ENCODE data around the gene SCAF1. TPM values are rescaled to one million over a fixed set of nuclear protein-coding genes. Genes with fewer than 3 reads are reported as not detected.

SCAF1 gene
- total RNA-seq, 1 donor, result 8.9 TPM

GRCh38 chr19:49665351-49666119 lies 23.5 kb downstream of the SCAF1 start, which contains the start of the genes BCL2L12 and IRF3:
Gene BCL2L12, plus strand, starts transcription at chr19:49665933. Its CDS starts 760 bp downstream, at chr19:49666693.
Gene IRF3, minus strand, starts transcription at chr19:49665857. Its CDS starts 1,019 bp downstream, at chr19:49664838.
- Histone ChIP-seq H3K4me3 (ENCODE audit: low read length) (peak within 1 kb of the TSS; percentile 93), H3K4me1 (ENCODE audit: insufficient read depth, low read length) (peaks cover 23% of the 10 kb centered on the region), H3K27me3 (ENCODE audit: insufficient read depth, low read length) (no peaks in the 10 kb centered on the region), H3K9me3 (ENCODE audit: low read depth, low read length) (no peaks in the 10 kb centered on the region)

- H3K4me1 ChIP-seq (ENCODE audit: insufficient read depth, low read length), result peaks cover 23% of the 10 kb centered on the region
- peak overlapping the region; percentile 93 for H3K4me3 ChIP-seq (ENCODE audit: low read length)
- no peaks in the 10 kb centered on the region for H3K9me3 ChIP-seq (ENCODE audit: low read depth, low read length)
- no peaks in the 10 kb centered on the region for H3K27me3 ChIP-seq (ENCODE audit: insufficient read depth, low read length)
Measured at GRCh38 chr19:49666120-49666444, 24.1 kb downstream of the SCAF1 start.

DNA sequence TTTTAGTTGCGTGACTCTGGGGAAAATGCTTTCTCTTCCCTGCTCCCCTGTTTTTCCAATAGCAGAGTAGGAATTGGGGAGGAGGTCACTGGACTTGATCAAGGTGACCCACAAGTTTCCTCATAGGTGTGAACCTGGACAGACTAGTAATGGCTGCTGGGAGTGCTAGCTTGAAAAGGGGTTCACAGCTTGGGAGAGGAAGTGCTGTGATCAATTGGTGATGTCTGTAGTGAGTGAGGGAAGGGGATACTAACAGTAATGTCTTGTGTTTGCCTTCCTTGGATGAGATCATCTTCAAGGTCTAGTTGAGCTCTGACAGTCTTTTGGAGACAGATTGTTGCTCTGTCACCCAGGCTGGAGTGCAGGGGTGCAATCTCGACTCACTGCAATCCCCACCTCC lies 25.5 kb downstream of the SCAF1 start:
- H3K4me3 ChIP-seq (ENCODE audit: low read length), result no peak overlapping the region
- H3K27me3 ChIP-seq (ENCODE audit: insufficient read depth, low read length), result no peaks in the 10 kb centered on the region
- H3K9me3 ChIP-seq (ENCODE audit: low read depth, low read length), result no peaks in the 10 kb centered on the region
- peaks cover 28% of the 10 kb centered on the region for H3K4me1 ChIP-seq (ENCODE audit: insufficient read depth, low read length)

- H3K27me3 ChIP-seq (ENCODE audit: insufficient read depth, low read length), result no peaks in the 10 kb centered on the region
Measured at GRCh38 chr19:49669516-49669915, 27.5 kb downstream of the SCAF1 start.

DNA sequence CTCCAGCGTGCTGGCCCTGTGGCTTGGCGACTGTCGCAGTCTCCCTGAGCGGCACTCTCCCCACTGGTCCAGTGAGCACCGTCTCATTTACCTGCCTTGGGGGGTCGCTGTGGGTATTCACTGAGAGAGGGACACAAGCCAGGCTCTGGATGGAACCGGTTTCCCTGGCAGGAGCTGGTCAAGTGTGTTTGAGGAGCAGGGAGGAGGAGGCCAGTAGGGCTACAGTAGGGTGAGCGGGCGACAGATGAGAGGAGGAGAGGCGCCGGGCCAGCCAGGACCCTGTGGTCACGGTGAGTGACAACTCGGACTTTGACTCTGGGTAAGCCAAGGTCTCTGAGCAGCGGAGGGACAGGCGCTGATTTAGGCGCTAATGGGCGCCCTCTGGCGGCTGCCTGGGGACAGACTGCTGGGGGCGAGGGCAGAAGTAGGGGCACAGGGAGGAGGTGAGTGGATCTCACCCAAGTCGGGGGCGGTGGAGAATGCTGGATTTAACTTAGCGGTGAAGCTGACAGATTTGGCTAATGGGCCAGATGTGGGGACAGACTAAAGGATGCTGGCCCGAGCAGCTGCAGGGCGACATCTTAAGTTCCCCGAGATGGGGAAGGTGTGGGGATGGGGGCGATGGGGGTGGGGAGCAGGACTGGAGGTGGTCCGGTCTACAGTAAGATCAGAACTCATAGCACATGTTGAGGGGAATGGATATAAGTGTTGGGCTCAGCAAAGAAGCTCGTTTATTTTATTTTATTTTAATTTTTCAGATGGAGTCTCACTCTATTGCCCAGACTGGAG lies 30.3 kb downstream of the SCAF1 start:
- Histone ChIP-seq H3K4me1 (ENCODE audit: insufficient read depth, low read length) (peaks cover 15% of the 10 kb centered on the region), H3K27me3 (ENCODE audit: insufficient read depth, low read length) (no peaks in the 10 kb centered on the region), H3K9me3 (ENCODE audit: low read depth, low read length) (no peaks in the 10 kb centered on the region), H3K4me3 (ENCODE audit: low read length) (no peak overlapping the region)

More at GRCh38 chr19:49669516-49669915, 27.5 kb downstream of the SCAF1 start:
- Histone ChIP-seq H3K4me3 (ENCODE audit: low read length) (no peak overlapping the region), H3K9me3 (ENCODE audit: low read depth, low read length) (no peaks in the 10 kb centered on the region), H3K4me1 (ENCODE audit: insufficient read depth, low read length) (peaks cover 13% of the 10 kb centered on the region)

GRCh38 chr19:49676136-49676783 lies 34.3 kb downstream of the SCAF1 start:
- H3K9me3 ChIP-seq (ENCODE audit: low read depth, low read length), result no peaks in the 10 kb centered on the region
- peaks cover 48% of the 10 kb centered on the region for H3K4me1 ChIP-seq (ENCODE audit: insufficient read depth, low read length)
- H3K4me3 ChIP-seq (ENCODE audit: low read length), result peak overlapping the region; percentile 91
- no peaks in the 10 kb centered on the region for H3K27me3 ChIP-seq (ENCODE audit: insufficient read depth, low read length)

- Histone ChIP-seq H3K4me3 (ENCODE audit: low read length) (peak overlapping the region; percentile 91), H3K9me3 (ENCODE audit: low read depth, low read length) (no peaks in the 10 kb centered on the region), H3K27me3 (ENCODE audit: insufficient read depth, low read length) (no peaks in the 10 kb centered on the region), H3K4me1 (ENCODE audit: insufficient read depth, low read length) (peaks cover 48% of the 10 kb centered on the region)
Measured at GRCh38 chr19:49676784-49677230, 34.8 kb downstream of the SCAF1 start.

DNA sequence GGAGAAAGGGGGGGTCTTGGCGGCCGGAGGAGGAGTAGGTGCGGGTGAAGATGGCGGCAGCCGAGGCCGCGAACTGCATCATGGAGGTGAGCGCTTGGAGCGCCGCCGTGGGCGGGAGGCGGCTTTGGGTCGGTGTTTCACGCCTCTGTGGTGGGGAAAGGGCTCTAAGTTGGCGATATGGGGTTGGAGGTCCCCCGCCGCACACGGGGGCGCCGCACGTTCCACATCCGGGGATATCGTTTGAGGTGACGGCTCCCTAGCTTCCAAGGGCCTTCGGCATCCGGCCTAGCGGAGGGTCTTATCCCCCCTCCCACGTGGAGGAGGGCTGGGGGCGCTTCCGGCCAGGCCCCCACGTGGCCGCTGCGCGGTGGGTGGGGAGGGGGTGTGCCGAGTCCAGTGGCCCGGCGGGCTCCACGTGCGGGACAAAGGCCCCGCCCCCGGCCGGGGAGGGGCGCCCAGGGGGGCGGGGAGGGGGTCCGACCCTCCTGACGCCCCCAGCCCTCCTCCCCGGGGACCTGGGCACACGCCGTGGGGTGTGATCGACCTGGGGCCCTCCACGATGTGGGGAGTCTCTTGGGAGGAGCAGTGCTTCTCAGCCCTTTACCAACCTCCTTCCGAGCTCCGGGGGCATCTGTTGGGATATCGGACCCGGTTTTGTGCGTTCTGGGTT lies 35.4 kb downstream of the SCAF1 start, which contains the start of gene PRMT1:
Gene PRMT1 (plus strand): TSS at position 41 of the 670 bp plus-strand sequence. CDS start 10 bp downstream, at position 51.
- Histone ChIP-seq H3K9me3 (ENCODE audit: low read depth, low read length) (no peaks in the 10 kb centered on the region), H3K27me3 (ENCODE audit: insufficient read depth, low read length) (no peaks in the 10 kb centered on the region), H3K4me3 (ENCODE audit: low read length) (peak within 1 kb of the TSS; percentile 91), H3K4me1 (ENCODE audit: insufficient read depth, low read length) (peaks cover 43% of the 10 kb centered on the region)

GRCh38 chr19:49677901-49678674 lies 36.1 kb downstream of the SCAF1 start:
- H3K4me3 ChIP-seq (ENCODE audit: low read length), result peak overlapping the region; percentile 91

DNA sequence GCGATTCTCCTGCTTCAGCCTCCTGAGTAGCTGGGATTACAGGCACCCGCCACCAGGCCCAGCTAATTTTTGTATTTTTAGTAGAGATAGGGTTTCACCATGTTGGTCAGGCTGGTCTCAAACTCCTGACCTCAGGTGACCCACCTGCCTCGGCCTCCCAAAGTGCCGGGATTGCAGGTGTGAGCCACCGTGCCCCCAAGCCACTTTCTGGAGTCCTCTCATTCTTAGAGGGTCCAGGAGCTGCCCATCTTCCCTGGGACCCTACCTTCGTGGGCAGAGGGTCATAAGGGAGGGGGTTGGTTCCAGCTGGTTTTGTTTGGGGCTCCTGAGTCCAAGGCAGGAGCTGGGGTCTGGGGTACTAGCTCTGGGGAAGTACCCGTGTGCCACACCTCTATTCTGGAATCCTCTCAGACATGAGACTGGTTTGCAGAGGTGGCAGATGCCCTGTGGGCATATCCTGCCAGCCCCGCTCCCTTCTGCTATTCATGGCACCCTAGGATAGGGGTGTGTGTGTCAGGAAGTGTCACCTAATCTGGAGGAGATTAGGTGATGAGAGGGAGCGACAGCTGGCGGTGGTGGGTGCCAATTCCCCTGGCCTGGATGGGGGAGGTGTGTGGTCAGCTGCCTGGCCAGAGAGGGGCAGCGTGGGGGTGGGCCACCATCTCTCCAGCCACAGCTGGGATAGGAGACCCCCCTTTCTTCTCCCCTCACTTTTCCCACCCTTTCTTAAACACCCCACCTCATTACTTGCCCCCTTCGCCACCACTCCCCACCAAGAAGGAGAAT lies 37.2 kb downstream of the SCAF1 start:
- peaks cover 43% of the 10 kb centered on the region for H3K4me1 ChIP-seq (ENCODE audit: insufficient read depth, low read length)
- H3K27me3 ChIP-seq (ENCODE audit: insufficient read depth, low read length), result no peaks in the 10 kb centered on the region
- H3K4me3 ChIP-seq (ENCODE audit: low read length), result no peak overlapping the region
- no peaks in the 10 kb centered on the region for H3K9me3 ChIP-seq (ENCODE audit: low read depth, low read length)

More at GRCh38 chr19:49677901-49678674, 36.1 kb downstream of the SCAF1 start:
- Histone ChIP-seq H3K9me3 (ENCODE audit: low read depth, low read length) (no peaks in the 10 kb centered on the region), H3K4me1 (ENCODE audit: insufficient read depth, low read length) (peaks cover 43% of the 10 kb centered on the region), H3K27me3 (ENCODE audit: insufficient read depth, low read length) (no peaks in the 10 kb centered on the region)

- peaks cover 43% of the 10 kb centered on the region for H3K4me1 ChIP-seq (ENCODE audit: insufficient read depth, low read length)
Measured at GRCh38 chr19:49679771-49680413, 37.9 kb downstream of the SCAF1 start.

GRCh38 chr19:49680421-49681351 lies 38.7 kb downstream of the SCAF1 start:
- Histone ChIP-seq H3K27me3 (ENCODE audit: insufficient read depth, low read length) (no peaks in the 10 kb centered on the region), H3K4me3 (ENCODE audit: low read length) (no peak overlapping the region), H3K4me1 (ENCODE audit: insufficient read depth, low read length) (peaks cover 39% of the 10 kb centered on the region), H3K9me3 (ENCODE audit: low read depth, low read length) (no peaks in the 10 kb centered on the region)

More at GRCh38 chr19:49679771-49680413, 37.9 kb downstream of the SCAF1 start:
- Histone ChIP-seq H3K9me3 (ENCODE audit: low read depth, low read length) (no peaks in the 10 kb centered on the region), H3K27me3 (ENCODE audit: insufficient read depth, low read length) (no peaks in the 10 kb centered on the region), H3K4me3 (ENCODE audit: low read length) (no peak overlapping the region)

All from mononuclear cell (primary cell).